DOHH2 (cell line): ENCODE results near the gene PLPP7.

Source experiments
- EZH2phosphoT487 ChIP-seq: fragments of 200-600 bp; sonication (generic); IDR thresholded peaks from 2 replicates; pipeline ENCODE4 v1.6.1; 2017; ENCODE audit warnings: borderline replicate concordance, mild to moderate bottlenecking, antibody characterized with exemption, low read length, moderate library complexity, mixed read lengths
- TF ChIP-seq, protein P1 (sequence below): fragments of 200-600 bp; sonication (generic); IDR thresholded peaks from one replicate; pipeline ENCODE4 v1.5.1; 2014; ENCODE audit warnings: antibody characterized with exemption, mild to moderate bottlenecking, low read depth, low read length; ENCODE audit not compliant: poor library complexity, severe bottlenecking

DNA sequence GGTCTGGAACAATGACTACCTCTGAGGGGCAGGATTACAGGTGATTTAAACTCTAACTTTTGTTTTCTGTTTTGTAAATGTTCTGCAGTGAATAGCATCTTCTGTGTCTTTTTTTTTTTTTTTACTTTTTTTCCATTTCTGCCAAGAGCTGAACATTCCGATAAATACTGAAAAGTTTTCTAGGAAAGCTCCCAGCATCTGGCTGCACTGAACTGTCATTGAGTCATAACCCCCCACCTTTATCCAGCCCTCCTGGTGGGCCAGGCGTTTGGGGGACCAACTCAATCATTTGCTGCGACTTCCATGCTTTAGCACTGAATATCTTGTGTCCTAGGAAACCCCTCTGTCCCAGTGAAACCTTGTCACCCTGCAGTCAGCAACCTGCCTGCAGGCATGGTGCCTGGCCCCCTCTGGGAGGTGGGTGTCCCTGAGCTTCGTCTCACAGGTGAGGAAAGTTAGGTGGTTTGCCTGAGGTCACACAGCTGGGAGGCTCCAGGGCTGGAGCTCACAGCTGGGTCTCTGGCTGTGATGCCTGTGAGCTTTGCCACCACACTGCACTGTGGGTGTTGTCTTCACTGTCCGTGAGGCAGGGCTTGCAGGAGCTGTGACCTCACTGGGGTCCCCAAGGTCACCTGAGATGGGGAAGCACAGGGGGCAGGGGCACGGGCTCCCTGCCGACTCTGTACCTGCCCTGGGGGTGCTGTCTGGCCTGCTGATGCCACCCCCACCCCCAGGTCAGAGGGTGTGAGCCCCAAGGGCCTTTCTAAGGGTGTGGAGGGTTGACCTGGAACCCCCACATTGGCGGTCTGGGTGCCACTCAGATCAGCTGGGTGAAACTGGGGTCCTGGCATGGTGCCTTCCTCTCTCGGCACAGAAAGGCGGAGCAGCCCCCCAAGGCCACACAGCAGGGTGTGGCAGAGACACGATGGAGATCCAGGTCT is 14.1 kb downstream of the PLPP7 start:
- TF ChIP-seq, protein P1, sequence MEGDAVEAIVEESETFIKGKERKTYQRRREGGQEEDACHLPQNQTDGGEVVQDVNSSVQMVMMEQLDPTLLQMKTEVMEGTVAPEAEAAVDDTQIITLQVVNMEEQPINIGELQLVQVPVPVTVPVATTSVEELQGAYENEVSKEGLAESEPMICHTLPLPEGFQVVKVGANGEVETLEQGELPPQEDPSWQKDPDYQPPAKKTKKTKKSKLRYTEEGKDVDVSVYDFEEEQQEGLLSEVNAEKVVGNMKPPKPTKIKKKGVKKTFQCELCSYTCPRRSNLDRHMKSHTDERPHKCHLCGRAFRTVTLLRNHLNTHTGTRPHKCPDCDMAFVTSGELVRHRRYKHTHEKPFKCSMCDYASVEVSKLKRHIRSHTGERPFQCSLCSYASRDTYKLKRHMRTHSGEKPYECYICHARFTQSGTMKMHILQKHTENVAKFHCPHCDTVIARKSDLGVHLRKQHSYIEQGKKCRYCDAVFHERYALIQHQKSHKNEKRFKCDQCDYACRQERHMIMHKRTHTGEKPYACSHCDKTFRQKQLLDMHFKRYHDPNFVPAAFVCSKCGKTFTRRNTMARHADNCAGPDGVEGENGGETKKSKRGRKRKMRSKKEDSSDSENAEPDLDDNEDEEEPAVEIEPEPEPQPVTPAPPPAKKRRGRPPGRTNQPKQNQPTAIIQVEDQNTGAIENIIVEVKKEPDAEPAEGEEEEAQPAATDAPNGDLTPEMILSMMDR, result no peak
- TF ChIP-seq EZH2phosphoT487, result no peak
